ENCODE measurements around the gene DCC. TPM values are rescaled to one million over a fixed set of nuclear protein-coding genes. Genes with fewer than 3 reads are reported as not detected.

The DCC gene
- total RNA-seq, 3 donors from 2014 or later (not counting 1 experiment from before 2014, with no cell fraction given) = not detected

DNA sequence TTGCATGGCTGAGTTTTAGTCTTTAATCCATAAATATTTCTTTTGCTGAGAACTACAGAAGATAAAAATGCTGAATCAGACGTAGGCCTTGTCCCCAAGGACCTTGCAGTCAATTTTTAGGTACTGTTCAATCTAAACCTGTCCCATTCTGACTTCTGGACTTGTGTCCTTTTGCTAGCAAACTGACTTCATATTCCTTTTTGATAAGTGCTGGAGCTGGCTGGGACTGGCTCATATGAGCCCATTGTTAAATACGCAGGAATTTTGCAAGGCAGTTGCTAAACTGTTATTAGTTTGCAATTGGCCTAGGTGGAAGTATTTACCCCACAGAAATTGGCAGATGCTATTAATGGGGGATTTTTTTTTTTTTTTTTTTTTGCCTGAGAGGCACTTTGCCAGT, 941.4 kb downstream of the DCC start:
- H3K9me3 Mint-ChIP-seq = peaks cover 6 to 16% of the 10 kb centered on the region in 2 donors
- intact Hi-C loops (cut with micrococcal nuclease) = no loop called here
- 72% methylated on average over 2 of the region's 2 CpGs for WGBS (ENCODE audit: insufficient coverage)
- H3K27me3 Mint-ChIP-seq (ENCODE audit: low read depth in 2 of 2) = no peaks in the 10 kb centered on the region
- H3K36me3 ChIP-seq (ENCODE audit: control insufficient read depth, insufficient read depth, low read length) = no peaks in the 10 kb centered on the region
- H3K27me3 ChIP-seq (ENCODE audit: control insufficient read depth, insufficient read depth, low read length) = no peaks in the 10 kb centered on the region
- H3K4me3 ChIP-seq (ENCODE audit: low read length) = no peak overlapping the region
- H3K4me1 Mint-ChIP-seq = no peaks in the 10 kb centered on the region
- no peaks in the 10 kb centered on the region for H3K4me1 ChIP-seq (ENCODE audit: control insufficient read depth, insufficient read depth, low read length)
- no peak overlapping the region for H3K27ac Mint-ChIP-seq
- H3K27ac ChIP-seq (ENCODE audit: low read length) = no peak overlapping the region
- peaks cover 8% of the 10 kb centered on the region for H3K9me3 ChIP-seq (ENCODE audit: control insufficient read depth, insufficient read depth, low read length)
- ATAC-seq = no peak
- no peak overlapping the region for H3K4me3 Mint-ChIP-seq
- H3K36me3 Mint-ChIP-seq = no peaks in the 10 kb centered on the region
- DNase-seq = no peak
- TF ChIP-seq CTCF (IDR thresholded peaks at IDR 0.05) = no peak

GRCh38 chr18:53283708-53284107, 943.7 kb downstream of the DCC start:
- H3K36me3 Mint-ChIP-seq = no peaks in the 10 kb centered on the region
- Histone ChIP-seq H3K27ac (ENCODE audit: low read length) (no peak overlapping the region), H3K4me3 (ENCODE audit: low read length) (no peak overlapping the region), H3K27me3 (ENCODE audit: control insufficient read depth, insufficient read depth, low read length) (no peaks in the 10 kb centered on the region), H3K4me1 (ENCODE audit: control insufficient read depth, insufficient read depth, low read length) (no peaks in the 10 kb centered on the region), H3K9me3 (ENCODE audit: control insufficient read depth, insufficient read depth, low read length) (peaks cover 8% of the 10 kb centered on the region), H3K36me3 (ENCODE audit: control insufficient read depth, insufficient read depth, low read length) (no peaks in the 10 kb centered on the region)
- 63% methylated on average over 1 of the region's 2 CpGs for WGBS (ENCODE audit: insufficient coverage)
- intact Hi-C loops (cut with micrococcal nuclease) = no loop called here
- no peaks in the 10 kb centered on the region for H3K27me3 Mint-ChIP-seq (ENCODE audit: low read depth in 2 of 2)
- H3K4me1 Mint-ChIP-seq = no peaks in the 10 kb centered on the region
- DNase-seq (no peak), ATAC-seq (no peak)
- TF ChIP-seq CTCF (IDR thresholded peaks at IDR 0.05) = no peak
- H3K4me3 Mint-ChIP-seq = no peak overlapping the region
- H3K9me3 Mint-ChIP-seq = peaks cover 0 to 11% of the 10 kb centered on the region in 2 donors
- no peak overlapping the region for H3K27ac Mint-ChIP-seq

DNA sequence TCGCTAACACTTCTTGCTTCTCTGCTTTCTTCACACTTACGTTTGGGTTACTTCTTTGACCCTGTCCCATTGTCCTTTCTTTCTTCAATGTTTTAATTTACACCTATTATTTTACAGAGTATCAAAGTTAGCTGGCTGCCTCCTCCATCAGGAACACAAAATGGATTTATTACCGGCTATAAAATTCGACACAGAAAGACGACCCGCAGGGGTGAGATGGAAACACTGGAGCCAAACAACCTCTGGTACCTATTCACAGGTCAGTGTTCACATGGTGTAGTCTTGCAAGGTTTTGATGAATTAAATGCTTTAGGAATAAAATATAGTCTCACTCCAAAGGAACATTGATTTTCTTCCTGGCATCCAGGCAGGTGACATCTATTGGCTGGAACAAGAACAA, 965.5 kb downstream of the DCC start:
- intact Hi-C loops (cut with micrococcal nuclease) = no loop called here
- no peak for TF ChIP-seq CTCF (IDR thresholded peaks at IDR 0.05)
- H3K27me3 Mint-ChIP-seq (ENCODE audit: low read depth in 2 of 2) = no peaks in the 10 kb centered on the region

DNA sequence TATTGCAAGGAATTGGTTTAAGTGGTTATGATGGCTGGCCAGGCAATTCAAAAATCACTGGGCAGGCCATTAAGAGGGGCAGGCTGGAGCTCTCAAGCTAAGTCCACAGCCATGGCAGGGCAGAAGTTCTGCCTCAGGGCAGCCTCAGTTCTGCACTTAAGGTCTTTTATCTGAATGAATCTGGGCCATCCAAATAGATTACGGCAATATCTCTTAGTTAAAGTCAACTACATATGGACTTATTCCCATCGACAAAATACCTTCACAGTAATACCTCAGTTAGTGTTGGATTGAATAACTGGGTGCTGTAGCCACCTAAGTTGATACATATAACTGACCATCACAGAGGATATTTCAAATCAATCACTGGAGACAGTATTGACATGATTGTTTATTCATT, 979.6 kb downstream of the DCC start:
- no peak for DNase-seq
- intact Hi-C loops (cut with micrococcal nuclease) = no loop called here
- H3K36me3 ChIP-seq (ENCODE audit: control insufficient read depth, insufficient read depth, low read length) = no peaks in the 10 kb centered on the region
- no peaks in the 10 kb centered on the region for H3K27me3 ChIP-seq (ENCODE audit: control insufficient read depth, insufficient read depth, low read length)
- H3K4me1 ChIP-seq (ENCODE audit: control insufficient read depth, insufficient read depth, low read length) = no peaks in the 10 kb centered on the region
- WGBS (ENCODE audit: insufficient coverage) = no CpG with 5 or more reads among the region's 2 CpGs
- H3K36me3 Mint-ChIP-seq = peaks cover 11% of the 10 kb centered on the region
- no peaks in the 10 kb centered on the region for H3K27me3 Mint-ChIP-seq (ENCODE audit: low read depth in 2 of 2)
- peaks cover 9 to 29% of the 10 kb centered on the region in 2 donors for H3K9me3 Mint-ChIP-seq
- H3K4me3 Mint-ChIP-seq = no peak overlapping the region
- TF ChIP-seq CTCF (IDR thresholded peaks at IDR 0.05) = no peak
- no peaks in the 10 kb centered on the region for H3K4me1 Mint-ChIP-seq
- H3K27ac ChIP-seq (ENCODE audit: low read length) = no peak overlapping the region
- H3K4me3 ChIP-seq (ENCODE audit: low read length) = no peak overlapping the region
- ATAC-seq = no peak
- no peaks in the 10 kb centered on the region for H3K9me3 ChIP-seq (ENCODE audit: control insufficient read depth, insufficient read depth, low read length)
- H3K27ac Mint-ChIP-seq = no peak overlapping the region

More for the DNA sequence above, 965.5 kb downstream of the DCC start:
- H3K36me3 ChIP-seq (ENCODE audit: control insufficient read depth, insufficient read depth, low read length) = no peaks in the 10 kb centered on the region
- peaks cover 7% of the 10 kb centered on the region for H3K9me3 ChIP-seq (ENCODE audit: control insufficient read depth, insufficient read depth, low read length)
- H3K4me1 Mint-ChIP-seq = no peaks in the 10 kb centered on the region
- no peak overlapping the region for H3K4me3 Mint-ChIP-seq
- no peak for DNase-seq
- H3K27ac ChIP-seq (ENCODE audit: low read length) = no peak overlapping the region
- H3K36me3 Mint-ChIP-seq = peaks cover 9% of the 10 kb centered on the region
- no peaks in the 10 kb centered on the region for H3K4me1 ChIP-seq (ENCODE audit: control insufficient read depth, insufficient read depth, low read length)
- H3K4me3 ChIP-seq (ENCODE audit: low read length) = no peak overlapping the region
- 83% methylated on average over 6 of the region's 6 CpGs for WGBS (ENCODE audit: insufficient coverage)
- no peak overlapping the region for H3K27ac Mint-ChIP-seq
- no peak for ATAC-seq
- no peaks in the 10 kb centered on the region for H3K27me3 ChIP-seq (ENCODE audit: control insufficient read depth, insufficient read depth, low read length)
- peaks cover 14 to 23% of the 10 kb centered on the region in 2 donors for H3K9me3 Mint-ChIP-seq
